ENCODE measurements around the gene FKBP10.

The FKBP10 gene

DNA sequence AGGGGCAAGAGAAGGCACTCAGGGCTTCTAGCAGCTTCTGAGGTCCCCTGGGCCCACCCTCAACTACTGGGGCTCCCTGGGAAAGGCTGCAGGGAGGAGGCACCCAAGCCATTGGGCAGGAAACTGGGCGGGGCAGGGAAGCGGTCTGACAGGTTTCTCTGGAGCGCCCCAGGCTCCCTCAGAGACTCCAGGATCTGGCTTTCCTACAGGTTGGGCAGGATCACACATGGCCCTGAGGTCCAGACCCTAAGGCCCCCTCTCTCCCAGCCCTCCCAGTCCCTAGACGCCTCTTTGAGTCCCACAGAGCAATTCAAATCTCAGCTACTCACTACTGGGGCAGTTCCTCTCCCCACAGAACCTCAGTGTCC, 40.6 kb upstream of the FKBP10 start:
- H3K4me2 ChIP-seq, result no peak overlapping the region
- TF ChIP-seq, protein P1, sequence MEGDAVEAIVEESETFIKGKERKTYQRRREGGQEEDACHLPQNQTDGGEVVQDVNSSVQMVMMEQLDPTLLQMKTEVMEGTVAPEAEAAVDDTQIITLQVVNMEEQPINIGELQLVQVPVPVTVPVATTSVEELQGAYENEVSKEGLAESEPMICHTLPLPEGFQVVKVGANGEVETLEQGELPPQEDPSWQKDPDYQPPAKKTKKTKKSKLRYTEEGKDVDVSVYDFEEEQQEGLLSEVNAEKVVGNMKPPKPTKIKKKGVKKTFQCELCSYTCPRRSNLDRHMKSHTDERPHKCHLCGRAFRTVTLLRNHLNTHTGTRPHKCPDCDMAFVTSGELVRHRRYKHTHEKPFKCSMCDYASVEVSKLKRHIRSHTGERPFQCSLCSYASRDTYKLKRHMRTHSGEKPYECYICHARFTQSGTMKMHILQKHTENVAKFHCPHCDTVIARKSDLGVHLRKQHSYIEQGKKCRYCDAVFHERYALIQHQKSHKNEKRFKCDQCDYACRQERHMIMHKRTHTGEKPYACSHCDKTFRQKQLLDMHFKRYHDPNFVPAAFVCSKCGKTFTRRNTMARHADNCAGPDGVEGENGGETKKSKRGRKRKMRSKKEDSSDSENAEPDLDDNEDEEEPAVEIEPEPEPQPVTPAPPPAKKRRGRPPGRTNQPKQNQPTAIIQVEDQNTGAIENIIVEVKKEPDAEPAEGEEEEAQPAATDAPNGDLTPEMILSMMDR (conservative IDR thresholded peaks at IDR 0.05; ENCODE audit: low read depth, low read length), result no peak
- H2AFZ ChIP-seq (ENCODE audit: low read depth), result no peak overlapping the region
- peaks cover 7% of the 10 kb centered on the region; the same call in 1 of the 2 replicates for H3K79me2 ChIP-seq (ENCODE audit: insufficient read depth, low read depth)
- no peak overlapping the region for H3K4me3 ChIP-seq (IDR thresholded peaks at IDR 0.05; ENCODE audit: insufficient read depth, low read depth, low read length)
- no peaks in the 10 kb centered on the region for H4K20me1 ChIP-seq (ENCODE audit: insufficient read depth)
- no peaks in the 10 kb centered on the region for H3K36me3 ChIP-seq (ENCODE audit: insufficient read depth)
- H3K27ac ChIP-seq, result no peak overlapping the region
- peaks cover 14% of the 10 kb centered on the region for H3K4me1 ChIP-seq (ENCODE audit: low read depth, poor library complexity, severe bottlenecking)
- no peak overlapping the region for H3K9ac ChIP-seq
- no peaks in the 10 kb centered on the region for H3K27me3 ChIP-seq (ENCODE audit: insufficient read depth, low read depth)

DNA sequence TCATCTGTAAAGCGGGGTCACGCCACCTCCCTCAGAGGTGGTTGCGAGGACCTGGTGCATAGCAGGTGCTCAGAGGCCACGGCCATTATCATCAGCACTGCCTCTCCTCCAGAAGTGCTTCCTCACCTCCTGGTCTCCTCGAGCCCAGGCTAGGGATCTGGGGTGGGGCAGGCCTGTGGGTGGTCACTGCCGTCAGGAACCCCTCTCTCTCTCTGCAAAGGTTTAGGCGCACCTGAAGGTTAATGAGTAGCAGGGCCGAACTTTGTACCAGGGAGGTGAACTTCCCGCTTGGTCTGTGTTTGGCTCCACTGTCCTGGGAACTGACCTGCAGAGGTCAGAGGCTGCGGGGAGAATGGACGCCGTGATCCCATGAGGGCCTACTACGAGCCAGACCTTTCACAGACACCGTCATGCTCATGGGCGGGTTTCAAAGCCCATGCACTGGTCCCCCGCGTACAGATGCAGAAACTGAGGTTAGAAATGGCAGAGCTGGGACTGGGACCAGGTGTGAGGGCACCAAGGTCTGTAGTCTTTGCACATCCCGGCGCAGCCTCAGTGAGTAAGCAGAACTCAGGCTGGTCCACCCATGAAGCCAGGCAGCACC, 40.1 kb upstream of the FKBP10 start:
- H3K9ac ChIP-seq, result no peak overlapping the region
- no peak overlapping the region for H3K4me3 ChIP-seq (IDR thresholded peaks at IDR 0.05; ENCODE audit: insufficient read depth, low read depth, low read length)
- peaks cover 7% of the 10 kb centered on the region; the same call in 1 of the 2 replicates for H3K79me2 ChIP-seq (ENCODE audit: insufficient read depth, low read depth)
- H2AFZ ChIP-seq (ENCODE audit: low read depth), result no peak overlapping the region
- TF ChIP-seq, protein P1 (conservative IDR thresholded peaks at IDR 0.05; ENCODE audit: low read depth, low read length), result no peak
- no peak overlapping the region for H3K27ac ChIP-seq
- H3K4me1 ChIP-seq (ENCODE audit: low read depth, poor library complexity, severe bottlenecking), result peaks cover 14% of the 10 kb centered on the region
- H3K27me3 ChIP-seq (ENCODE audit: insufficient read depth, low read depth), result no peaks in the 10 kb centered on the region
- H4K20me1 ChIP-seq (ENCODE audit: insufficient read depth), result no peaks in the 10 kb centered on the region
- H3K4me2 ChIP-seq, result no peak overlapping the region
- no peaks in the 10 kb centered on the region for H3K36me3 ChIP-seq (ENCODE audit: insufficient read depth)

DNA sequence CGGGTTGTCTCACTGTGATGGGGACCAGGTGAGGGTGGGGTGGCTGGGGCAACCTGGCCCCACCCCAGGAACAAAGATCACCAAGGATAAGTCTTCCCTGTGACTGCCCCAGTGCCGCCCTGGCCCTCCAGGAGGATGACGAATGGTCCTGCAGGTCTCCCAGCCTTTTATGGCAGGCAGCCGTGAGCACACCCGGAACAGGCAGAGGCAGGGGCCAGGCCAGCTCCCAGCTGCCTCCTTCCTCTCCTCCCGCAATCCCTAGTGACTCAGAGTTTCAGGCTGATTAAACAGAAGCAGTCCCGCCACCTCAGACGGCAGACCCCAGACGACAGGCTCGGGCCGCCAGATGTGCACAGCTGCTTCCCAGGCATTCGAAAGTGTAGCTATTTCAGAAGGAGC, 39.6 kb upstream of the FKBP10 start:
- peaks cover 14% of the 10 kb centered on the region for H3K4me1 ChIP-seq (ENCODE audit: low read depth, poor library complexity, severe bottlenecking)
- H3K36me3 ChIP-seq (ENCODE audit: insufficient read depth), result no peaks in the 10 kb centered on the region
- H3K4me3 ChIP-seq (IDR thresholded peaks at IDR 0.05; ENCODE audit: insufficient read depth, low read depth, low read length), result no peak overlapping the region
- peaks cover 7% of the 10 kb centered on the region; the same call in 1 of the 2 replicates for H3K79me2 ChIP-seq (ENCODE audit: insufficient read depth, low read depth)
- H3K27ac ChIP-seq, result no peak overlapping the region
- H2AFZ ChIP-seq (ENCODE audit: low read depth), result no peak overlapping the region
- no peaks in the 10 kb centered on the region for H3K27me3 ChIP-seq (ENCODE audit: insufficient read depth, low read depth)
- TF ChIP-seq, protein P1 (conservative IDR thresholded peaks at IDR 0.05; ENCODE audit: low read depth, low read length), result no peak
- no peak overlapping the region for H3K4me2 ChIP-seq
- no peaks in the 10 kb centered on the region for H4K20me1 ChIP-seq (ENCODE audit: insufficient read depth)
- no peak overlapping the region for H3K9ac ChIP-seq

GRCh38 chr17:41773731-41774193, 39.0 kb upstream of the FKBP10 start:
- Histone ChIP-seq H3K9ac (no peak overlapping the region), H3K27ac (no peak overlapping the region), H3K4me3 (IDR thresholded peaks at IDR 0.05; ENCODE audit: insufficient read depth, low read depth, low read length) (no peak overlapping the region), H3K4me1 (ENCODE audit: low read depth, poor library complexity, severe bottlenecking) (peaks cover 14% of the 10 kb centered on the region), H2AFZ (ENCODE audit: low read depth) (no peak overlapping the region), H3K27me3 (ENCODE audit: insufficient read depth, low read depth) (no peaks in the 10 kb centered on the region), H3K36me3 (ENCODE audit: insufficient read depth) (no peaks in the 10 kb centered on the region), H3K79me2 (ENCODE audit: insufficient read depth, low read depth) (peaks cover 7% of the 10 kb centered on the region; the same call in 1 of the 2 replicates), H4K20me1 (ENCODE audit: insufficient read depth) (no peaks in the 10 kb centered on the region), H3K4me2 (no peak overlapping the region)
- TF ChIP-seq, protein P1 (conservative IDR thresholded peaks at IDR 0.05; ENCODE audit: low read depth, low read length), result no peak
